ENCODE data around the gene ALDH3B1. TPM values are rescaled to one million over a fixed set of nuclear protein-coding genes. Genes with fewer than 3 reads are reported as not detected.
A peak's percentile ranks its signal among the peaks of the same experiment; 100 is the strongest.

ALDH3B1 gene
- total and polyA plus RNA-seq, 9 of the 15 experiments (the other 6 are each of a cell fraction or from before 2014, with no cell fraction given) = 0.01 to 0.35 (median 0.07) TPM; not detected in 2

- TF ChIP-seq ZNF311 (CRISPR knock-in tag; IDR thresholded peaks at IDR 0.05) = no peak
- peak in 1 of 2 experiments; percentile 40; a peak in 2 of 4 replicates for TF ChIP-seq FOXK2 (conservative IDR thresholded peaks at IDR 0.05 in 1 of 2, IDR thresholded peaks at IDR 0.05 in 1 of 2; ENCODE audit: low read depth in 2 of 2)
- TF ChIP-seq DNMT1 (IDR thresholded peaks at IDR 0.05) = peak; percentile 92; the same call in 1 of the 2 replicates
- peak in 1 of 2 experiments; percentile 77 for TF ChIP-seq AFF1 (IDR thresholded peaks at IDR 0.05; ENCODE audit: low read depth in 1 of 2, partially characterized antibody in 2 of 2)
- TF ChIP-seq ZNF449 (CRISPR knock-in tag; IDR thresholded peaks at IDR 0.05) = no peak
- peak; percentile 76 for TF ChIP-seq TFAP4 (CRISPR knock-in tag; IDR thresholded peaks at IDR 0.05; ENCODE audit: borderline replicate concordance)
- peak; percentile 74; the same call in 1 of the 2 replicates for TF ChIP-seq LCOR (CRISPR knock-in tag; IDR thresholded peaks at IDR 0.05)
- no peak for TF ChIP-seq MIER1 (IDR thresholded peaks at IDR 0.05; ENCODE audit: low read depth)
- TF ChIP-seq ELF4 (CRISPR knock-in tag; IDR thresholded peaks at IDR 0.05) = peak; percentile 59; the same call in 1 of the 2 replicates
- TF ChIP-seq CBFA2T2 (conservative IDR thresholded peaks at IDR 0.05) = peak; percentile 63
- peak; percentile 33; the same call in 1 of the 2 replicates for TF ChIP-seq ZNF668 (CRISPR knock-in tag; IDR thresholded peaks at IDR 0.05)
- 0 out of 2 replicates have a peak, but pooled peaks have one; percentile 13 for TF ChIP-seq HMGXB4 (CRISPR knock-in tag; IDR thresholded peaks at IDR 0.05)
- peak; percentile 82 for TF ChIP-seq BHLHE40 (IDR thresholded peaks at IDR 0.05; ENCODE audit: low read length)
- TF ChIP-seq RB1 (IDR thresholded peaks at IDR 0.05; ENCODE audit: low read depth) = peak; percentile 7; the same call in 1 of the 2 replicates
- peak; percentile 32; the same call in 1 of the 2 replicates for TF ChIP-seq GABPB1 (CRISPR knock-in tag; IDR thresholded peaks at IDR 0.05)
- TF ChIP-seq MNT (conservative IDR thresholded peaks at IDR 0.05) = peak; percentile 93 to 95
- TF ChIP-seq SP1 (CRISPR knock-in tag; IDR thresholded peaks at IDR 0.05) = peak; percentile 97
These were observed 13.3 kb upstream of the ALDH3B1 start (continued) for GRCh38 chr11:67996622-67997474.

Data from K562 (cell line).